T-cell (primary cell): Measurements from ENCODE around the gene RIN2. TPM values are rescaled to one million over a fixed set of nuclear protein-coding genes. Genes with fewer than 3 reads are reported as not detected.

Experiments used
- ATAC-seq, 4 experiments: fragments of 200-7000 bp in 3 of 4; fragments of 150-1000 bp in 1 of 4; cut with Tn5 transposase; replicated peaks in 1 of 4; 1 replicate in 3 of 4; 2 replicates in 1 of 4; pipeline ENCODE4 v1.10.0; 2021; ENCODE audit warnings: moderate library complexity in 3 of 4, mild to moderate bottlenecking in 2 of 4, moderate number of reproducible peaks in 1 of 4
- CTCF ChIA-PET, 2 donors: fragments of 300-600 bp; sonication (Branson Sonifier 250); formaldehyde crosslinking; loops; one replicate each; lab custom pipeline; 2022; ENCODE audit warnings: antibody characterized with exemption in 2 of 2; lab: Charles Lee
- POLR2A ChIA-PET, 2 donors: fragments of 300-600 bp; sonication (Branson Sonifier 250); formaldehyde crosslinking; loops; one replicate each; lab custom pipeline; 2022; ENCODE audit warnings: antibody characterized with exemption in 2 of 2; lab: Charles Lee
- DNase-seq, 35 experiments: peaks; one replicate each; pipeline versions ENCODE4 v3.0.0 to v3.0.0-alpha.2; 2013 to 2023
- H3K27ac ChIP-seq: one replicate; pipeline ENCODE4 v1.5.1; 2013; ENCODE audit warnings: low read length
- H3K27me3 ChIP-seq, 2 experiments: replicated peaks in 1 of 2; 1 replicate in 1 of 2; 2 replicates in 1 of 2; pipeline versions ENCODE4 v1.6.1 to v1.7.0; 2013; ENCODE audit warnings: low read length in 1 of 2, mixed read lengths in 1 of 2; ENCODE audit not compliant: control insufficient read depth in 2 of 2, insufficient read depth in 2 of 2; ENCODE audit errors: extremely low read depth in 1 of 2
- H3K36me3 ChIP-seq, 2 donors: 1 replicate in 1 of 2; 2 replicates in 1 of 2; pipeline versions ENCODE4 v1.6.1 to v1.7.0; 2013; ENCODE audit warnings: low read length in 1 of 2; ENCODE audit not compliant: control insufficient read depth in 2 of 2, insufficient read depth in 1 of 2; ENCODE audit errors: extremely low read depth in 1 of 2
- H3K4me1 ChIP-seq, 2 experiments: 1 replicate in 1 of 2; 2 replicates in 1 of 2; pipeline versions ENCODE4 v1.6.1 to v1.7.0; 2013; ENCODE audit warnings: low read length in 2 of 2, mixed read lengths in 1 of 2; ENCODE audit not compliant: insufficient read depth in 2 of 2, control insufficient read depth in 1 of 2; ENCODE audit errors: extremely low read depth in 1 of 2
- H3K4me3 ChIP-seq, 2 donors: 1 replicate in 1 of 2; 2 replicates in 1 of 2; pipeline versions ENCODE4 v1.5.1 to v1.7.0; 2013; ENCODE audit warnings: mild to moderate bottlenecking in 2 of 2, low read length in 1 of 2, moderate library complexity in 1 of 2; ENCODE audit not compliant: control insufficient read depth in 1 of 2; ENCODE audit errors: extremely low read depth in 1 of 2
- H3K9me3 ChIP-seq: 2 replicates; pipeline ENCODE4 v1.7.0; 2013
- H3K27ac Mint-ChIP-seq, 2 donors: one replicate each; pipeline ENCODE4 v1.8.0; 2020 to 2021; ENCODE audit warnings: mild to moderate bottlenecking in 2 of 2, mixed read lengths in 2 of 2
- H3K27me3 Mint-ChIP-seq, 2 donors: one replicate each; pipeline ENCODE4 v1.8.0; 2021 to 2022; ENCODE audit warnings: mixed read lengths in 2 of 2
- H3K36me3 Mint-ChIP-seq: one replicate; pipeline ENCODE4 v1.8.0; 2021; ENCODE audit warnings: mixed read lengths
- H3K4me1 Mint-ChIP-seq, 3 donors: one replicate each; pipeline ENCODE4 v1.8.0; 2020 to 2022; ENCODE audit warnings: mixed read lengths in 3 of 3, mild to moderate bottlenecking in 1 of 3
- H3K4me3 Mint-ChIP-seq, 3 donors: one replicate each; pipeline ENCODE4 v1.8.0; 2020 to 2022; ENCODE audit warnings: mild to moderate bottlenecking in 3 of 3, mixed read lengths in 3 of 3, moderate library complexity in 3 of 3
- H3K9me3 Mint-ChIP-seq, 3 donors: one replicate each; pipeline ENCODE4 v1.8.0; 2020 to 2022; ENCODE audit warnings: mixed read lengths in 3 of 3
- WGBS: methylation state at CpG from one replicate; pipeline ENCODE4 v1.1.5; 2013; ENCODE audit warnings: missing lambda C conversion rate; ENCODE audit not compliant: insufficient coverage; 5-methylcytosine and 5-hydroxymethylcytosine counted together
- total RNA-seq, 35 experiments: library from RNA in 6 of 35; stranded (reverse) in 6 of 35; fragments of 120-200 nt in 1 of 35; gene quantifications; one replicate each; pipeline versions ENCODE4 v1.2.1 to v1.2.4 and lab custom pipeline; 2013 to 2026

The RIN2 gene
- total RNA-seq, 5 donors from 2014 or later (not counting 1 experiment from before 2014, with no cell fraction given), result 0.20 to 0.89 (median 0.26) TPM; not detected in 2

- ChIA-PET CTCF (no interaction called here), POLR2A (no interaction called here)
- Histone ChIP-seq H3K27me3 (peaks cover 0 to 17% of the 10 kb centered on the region in 2 experiments), H3K9me3 (no peaks in the 10 kb centered on the region), H3K36me3 (no peaks in the 10 kb centered on the region), H3K27ac (no peak overlapping the region), H3K4me1 (no peaks in the 10 kb centered on the region), H3K4me3 (no peak overlapping the region)
- WGBS, result 69% methylated on average over 6 of the region's 8 CpGs
- no peaks in the 10 kb centered on the region for H3K36me3 Mint-ChIP-seq
- no peaks in the 10 kb centered on the region for H3K4me1 Mint-ChIP-seq
- no peaks in the 10 kb centered on the region for H3K9me3 Mint-ChIP-seq
- H3K4me3 Mint-ChIP-seq, result no peak overlapping the region
- no peak for ATAC-seq
- peaks cover 30 to 33% of the 10 kb centered on the region in 2 donors for H3K27me3 Mint-ChIP-seq
- H3K27ac Mint-ChIP-seq, result no peak overlapping the region
- no peak for DNase-seq
Measured at GRCh38 chr20:19764207-19764606, 6.1 kb downstream of the RIN2 start.

- H3K27me3 Mint-ChIP-seq, result peaks cover 24 to 33% of the 10 kb centered on the region in 2 donors
- ATAC-seq, result no peak
- Histone ChIP-seq H3K27me3 (peaks cover 0 to 13% of the 10 kb centered on the region in 2 experiments), H3K4me3 (no peak overlapping the region), H3K4me1 (no peaks in the 10 kb centered on the region), H3K36me3 (no peaks in the 10 kb centered on the region), H3K27ac (no peak overlapping the region), H3K9me3 (no peaks in the 10 kb centered on the region)
- no peak overlapping the region for H3K27ac Mint-ChIP-seq
- H3K4me1 Mint-ChIP-seq, result no peaks in the 10 kb centered on the region
- POLR2A ChIA-PET, result no interaction called here
- CTCF ChIA-PET, result no interaction called here
- DNase-seq, result no peak
- no peaks in the 10 kb centered on the region for H3K36me3 Mint-ChIP-seq
- no peaks in the 10 kb centered on the region for H3K9me3 Mint-ChIP-seq
- no peak overlapping the region for H3K4me3 Mint-ChIP-seq
- WGBS, result 69% methylated on average over 2 of the region's 2 CpGs
Measured at GRCh38 chr20:19765266-19765665, 7.2 kb downstream of the RIN2 start.

- no peak overlapping the region for H3K4me3 Mint-ChIP-seq
- H3K36me3 Mint-ChIP-seq, result no peaks in the 10 kb centered on the region
- no peaks in the 10 kb centered on the region for H3K4me1 ChIP-seq
Measured at GRCh38 chr20:19765913-19766312, 7.9 kb downstream of the RIN2 start.

GRCh38 chr20:19767070-19767469 lies 9.0 kb downstream of the RIN2 start:
- ChIA-PET CTCF (no interaction called here), POLR2A (no interaction called here)
- WGBS, result 77% methylated on average over 3 of the region's 4 CpGs
- Mint-ChIP-seq H3K27me3 (peaks cover 19 to 21% of the 10 kb centered on the region in 2 donors), H3K4me3 (no peak overlapping the region), H3K27ac (no peak overlapping the region), H3K4me1 (no peaks in the 10 kb centered on the region), H3K9me3 (no peaks in the 10 kb centered on the region), H3K36me3 (no peaks in the 10 kb centered on the region)
- DNase-seq, result no peak
- Histone ChIP-seq H3K36me3 (no peaks in the 10 kb centered on the region), H3K9me3 (no peaks in the 10 kb centered on the region), H3K27ac (no peak overlapping the region), H3K27me3 (peaks cover 0 to 13% of the 10 kb centered on the region in 2 experiments), H3K4me3 (no peak overlapping the region), H3K4me1 (no peaks in the 10 kb centered on the region)
- no peak for ATAC-seq

More at GRCh38 chr20:19765913-19766312, 7.9 kb downstream of the RIN2 start:
- WGBS, result 80% methylated on average over 1 of the region's 4 CpGs
- H3K9me3 ChIP-seq, result no peaks in the 10 kb centered on the region
- ATAC-seq, result no peak
- POLR2A ChIA-PET, result no interaction called here
- CTCF ChIA-PET, result no interaction called here
- no peak overlapping the region for H3K27ac ChIP-seq
- no peaks in the 10 kb centered on the region for H3K4me1 Mint-ChIP-seq
- no peaks in the 10 kb centered on the region for H3K9me3 Mint-ChIP-seq
- H3K27me3 ChIP-seq, result peaks cover 0 to 13% of the 10 kb centered on the region in 2 experiments
- H3K4me3 ChIP-seq, result no peak overlapping the region
- H3K27me3 Mint-ChIP-seq, result peaks cover 18 to 28% of the 10 kb centered on the region in 2 donors
- no peak overlapping the region for H3K27ac Mint-ChIP-seq
- H3K36me3 ChIP-seq, result no peaks in the 10 kb centered on the region
- DNase-seq, result no peak

GRCh38 chr20:19768325-19768842 lies 10.3 kb downstream of the RIN2 start:
- no peak overlapping the region for H3K27ac ChIP-seq
- no peak overlapping the region for H3K4me3 ChIP-seq
- Mint-ChIP-seq H3K4me3 (no peak overlapping the region), H3K27ac (no peak overlapping the region), H3K4me1 (no peaks in the 10 kb centered on the region), H3K36me3 (no peaks in the 10 kb centered on the region), H3K27me3 (peaks cover 17 to 19% of the 10 kb centered on the region in 2 donors), H3K9me3 (no peaks in the 10 kb centered on the region)
- no peaks in the 10 kb centered on the region for H3K36me3 ChIP-seq
- POLR2A ChIA-PET, result no interaction called here
- H3K27me3 ChIP-seq, result peaks cover 0 to 16% of the 10 kb centered on the region in 2 experiments
- CTCF ChIA-PET, result no interaction called here
- H3K4me1 ChIP-seq, result no peaks in the 10 kb centered on the region
- DNase-seq (no peak), ATAC-seq (no peak)
- no peaks in the 10 kb centered on the region for H3K9me3 ChIP-seq
- 83% methylated on average over 4 of the region's 7 CpGs for WGBS

- ChIA-PET POLR2A (interaction anchor here in 1 of 2 donors (0.7 kb wide), 1 partner anchor 22 kb away, joined by 3 read pairs; no protein-coding TSS in a partner anchor), CTCF (no interaction called here)
- no peaks in the 10 kb centered on the region for H3K36me3 ChIP-seq
- no peaks in the 10 kb centered on the region for H3K9me3 ChIP-seq
- Mint-ChIP-seq H3K4me1 (no peaks in the 10 kb centered on the region), H3K27ac (no peak overlapping the region), H3K4me3 (no peak overlapping the region), H3K9me3 (no peaks in the 10 kb centered on the region), H3K36me3 (no peaks in the 10 kb centered on the region), H3K27me3 (peaks cover 17 to 19% of the 10 kb centered on the region in 2 donors)
- no peak overlapping the region for H3K27ac ChIP-seq
- no CpG with 5 or more reads among the region's 2 CpGs for WGBS
- ATAC-seq (no peak), DNase-seq (no peak)
- no peaks in the 10 kb centered on the region for H3K4me1 ChIP-seq
- peaks cover 0 to 16% of the 10 kb centered on the region in 2 experiments for H3K27me3 ChIP-seq
- no peak overlapping the region for H3K4me3 ChIP-seq
Measured at GRCh38 chr20:19769507-19769906, 11.4 kb downstream of the RIN2 start.
